ENCODE measurements around the gene LYRM1.
A peak's percentile ranks its signal among the peaks of the same experiment; 100 is the strongest.

LYRM1 gene

DNA sequence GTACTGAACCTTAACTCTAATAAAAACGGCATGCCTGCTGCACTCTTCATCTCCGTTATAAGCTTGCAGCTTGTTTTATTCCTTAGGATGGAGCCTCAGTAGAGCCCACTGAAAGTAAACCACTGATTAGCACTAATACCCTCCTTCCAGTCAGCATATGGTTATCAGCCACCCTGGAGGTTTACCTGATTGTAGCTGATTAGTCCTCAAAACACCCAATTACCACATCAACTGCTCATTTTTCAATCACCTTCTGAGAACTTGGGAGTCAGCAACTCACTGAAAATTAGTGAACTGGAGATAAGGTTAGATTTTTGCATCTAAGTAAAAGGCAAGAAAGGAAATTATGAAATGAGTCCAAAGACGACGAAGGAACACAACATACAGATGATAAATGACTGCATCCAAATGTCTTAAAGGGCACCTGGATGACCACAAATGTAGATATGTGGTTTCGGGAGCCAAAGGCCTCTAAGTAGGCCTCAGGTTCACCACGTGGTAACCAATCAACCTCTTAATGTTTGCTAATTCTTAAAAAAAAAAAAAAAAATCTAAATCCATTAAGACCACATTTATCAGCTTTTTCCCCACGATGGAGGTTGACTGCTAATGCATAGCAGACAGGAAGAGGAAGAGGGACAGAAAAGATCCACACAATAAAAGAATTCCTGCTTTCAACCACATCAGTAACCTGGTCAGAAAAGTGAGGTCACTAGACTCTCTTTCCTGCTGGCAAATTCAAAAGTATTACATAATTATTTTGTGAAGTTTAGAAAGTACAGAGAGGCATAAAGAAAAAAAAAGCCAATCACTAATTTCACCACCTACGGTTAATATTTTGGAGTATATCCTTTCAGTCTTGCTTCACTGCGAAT lies 28.4 kb upstream of the LYRM1 start:
- DNase-seq (ENCODE audit: low read depth), result no peak

DNA sequence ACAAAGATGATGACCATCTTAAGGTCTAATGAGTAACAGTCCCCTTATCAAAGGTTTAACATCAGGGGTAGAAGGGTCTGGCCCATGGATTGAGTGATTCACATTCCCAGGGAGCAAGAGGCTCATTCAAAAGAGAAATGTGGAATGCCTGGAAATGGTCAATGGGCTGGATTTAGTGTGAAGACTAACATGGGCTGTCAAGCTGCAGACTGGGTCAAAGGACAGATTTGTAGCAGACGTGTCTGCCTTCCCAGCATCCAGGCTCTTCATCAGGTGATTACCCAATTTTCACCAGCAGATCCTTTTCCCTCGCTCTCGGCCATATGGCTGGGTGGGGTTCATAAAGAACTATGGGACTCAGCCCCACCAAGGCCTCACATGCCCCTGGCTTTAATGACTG lies 27.2 kb upstream of the LYRM1 start:
- no peak for DNase-seq (ENCODE audit: low read depth)

- no peak for DNase-seq (ENCODE audit: low read depth)
Measured at GRCh38 chr16:20874088-20874581, 26.4 kb upstream of the LYRM1 start.

- DNase-seq (ENCODE audit: low read depth), result no peak
Measured at GRCh38 chr16:20875355-20875650, 25.3 kb upstream of the LYRM1 start.

DNA sequence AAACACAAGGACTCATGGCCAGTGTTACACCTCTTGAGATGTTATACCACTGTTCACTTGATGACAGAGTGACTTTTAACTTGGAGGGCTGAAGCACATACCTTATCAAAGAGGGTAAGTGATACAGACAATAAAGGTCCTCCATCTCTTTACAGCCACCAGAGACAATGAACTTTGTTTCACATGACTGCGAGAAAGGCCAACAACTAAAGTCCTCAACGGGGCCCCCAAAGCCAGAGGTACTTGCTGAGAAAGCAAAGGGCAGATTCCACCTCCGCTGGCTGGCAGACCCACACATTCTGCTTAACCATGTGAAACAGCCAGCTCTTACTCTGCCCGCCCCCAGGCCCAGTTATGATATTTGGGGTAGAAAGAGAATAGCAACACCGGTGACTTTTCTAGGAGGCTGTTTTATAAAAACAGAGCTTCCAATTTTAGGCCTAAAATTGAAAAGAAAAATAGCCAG lies 21.9 kb upstream of the LYRM1 start:
- DNase-seq (ENCODE audit: low read depth), result no peak

GRCh38 chr16:20879175-20880040 lies 21.2 kb upstream of the LYRM1 start:
- no peak for DNase-seq (ENCODE audit: low read depth)

DNA sequence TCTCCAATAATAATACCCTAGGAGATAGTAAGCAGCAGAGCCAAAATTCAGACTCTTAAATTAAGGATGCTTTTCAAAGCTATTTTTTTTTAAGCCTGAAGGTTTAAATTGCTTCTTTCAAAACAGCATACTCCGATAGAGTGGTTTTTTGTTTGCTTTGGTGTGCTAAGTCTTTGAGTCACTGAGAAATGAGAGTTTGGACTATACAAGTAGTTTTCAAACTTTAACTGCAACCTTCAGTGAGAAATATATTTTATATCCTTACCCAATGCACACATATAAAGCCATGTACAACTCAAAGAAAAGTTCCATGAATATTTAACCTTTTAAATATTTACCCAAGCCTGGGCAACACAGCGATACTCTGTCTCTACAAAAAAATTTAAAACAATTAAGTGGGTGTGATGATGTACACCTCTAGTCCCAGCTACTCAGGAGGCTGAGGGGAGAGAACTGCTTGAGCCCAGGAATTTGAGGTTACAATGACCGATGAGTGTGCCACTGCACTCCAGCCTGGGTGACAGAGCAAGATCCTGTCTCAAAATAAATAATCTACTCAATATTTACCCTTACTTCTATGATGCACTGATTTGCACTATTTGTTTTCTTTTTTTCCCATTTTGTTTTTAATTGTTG lies 19.6 kb upstream of the LYRM1 start:
- DNase-seq (ENCODE audit: low read depth), result no peak

- no peak for DNase-seq (ENCODE audit: low read depth)
Measured at GRCh38 chr16:20881503-20881878, 19.1 kb upstream of the LYRM1 start.

- no peak for DNase-seq (ENCODE audit: low read depth)
Measured at GRCh38 chr16:20883554-20884239, 16.9 kb upstream of the LYRM1 start.

GRCh38 chr16:20884240-20884556 lies 16.4 kb upstream of the LYRM1 start:
- peak; percentile 64 for DNase-seq (ENCODE audit: low read depth)

- no peak for DNase-seq (ENCODE audit: low read depth)
Measured at GRCh38 chr16:20886320-20886719, 14.3 kb upstream of the LYRM1 start.

GRCh38 chr16:20887207-20887606 lies 13.4 kb upstream of the LYRM1 start:
- no peak for DNase-seq (ENCODE audit: low read depth)

DNA sequence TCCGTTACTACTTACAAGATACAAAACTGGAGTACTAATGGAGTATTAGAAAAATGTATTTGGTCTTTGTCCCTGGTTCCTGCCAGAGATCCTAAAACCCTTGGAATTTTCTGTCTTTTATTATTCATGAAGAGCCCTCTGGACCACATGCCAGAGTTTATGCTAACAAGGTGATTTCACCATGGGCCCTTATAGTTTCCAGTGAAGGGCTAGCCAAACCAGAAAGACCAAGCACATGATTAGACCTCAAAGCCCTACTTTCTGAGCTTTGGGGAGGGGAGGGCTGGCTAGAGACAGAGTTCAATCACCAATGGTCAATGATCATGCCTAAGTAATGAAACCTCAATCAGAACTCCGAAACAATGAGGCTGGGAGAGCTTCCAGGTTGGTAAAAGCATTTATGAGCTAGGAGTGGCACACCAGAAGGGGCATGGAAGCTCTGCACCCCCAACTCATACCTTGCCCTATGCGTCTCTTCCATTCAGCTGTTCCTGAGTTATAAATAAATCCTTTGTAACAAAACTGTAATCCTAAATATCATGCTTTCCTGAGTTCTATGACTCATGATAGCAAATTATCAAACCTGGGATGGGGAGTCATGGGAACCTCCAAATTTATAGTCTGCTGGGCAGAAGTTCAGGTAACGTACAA lies 10.8 kb upstream of the LYRM1 start:
- no peak for DNase-seq (ENCODE audit: low read depth)

DNA sequence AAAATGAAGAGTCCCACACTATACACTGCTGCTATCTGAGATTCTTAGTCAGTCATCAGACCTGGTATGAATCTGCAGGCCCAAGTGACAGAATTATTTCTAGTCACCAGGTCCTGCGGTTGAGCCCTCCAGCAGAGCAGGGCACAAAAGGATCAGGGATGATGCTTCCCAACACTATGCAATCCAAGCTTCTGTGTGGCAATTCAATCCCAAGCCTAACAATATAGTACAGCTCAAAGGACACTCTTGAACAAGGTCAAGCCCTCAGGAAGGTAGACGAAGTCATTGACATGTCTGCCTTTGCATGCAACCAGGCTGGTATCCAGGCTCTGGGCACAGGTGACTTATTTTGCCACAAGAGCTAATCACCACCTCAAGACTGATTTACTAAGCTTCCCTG lies 6.2 kb upstream of the LYRM1 start:
- DNase-seq (ENCODE audit: low read depth), result no peak

DNA sequence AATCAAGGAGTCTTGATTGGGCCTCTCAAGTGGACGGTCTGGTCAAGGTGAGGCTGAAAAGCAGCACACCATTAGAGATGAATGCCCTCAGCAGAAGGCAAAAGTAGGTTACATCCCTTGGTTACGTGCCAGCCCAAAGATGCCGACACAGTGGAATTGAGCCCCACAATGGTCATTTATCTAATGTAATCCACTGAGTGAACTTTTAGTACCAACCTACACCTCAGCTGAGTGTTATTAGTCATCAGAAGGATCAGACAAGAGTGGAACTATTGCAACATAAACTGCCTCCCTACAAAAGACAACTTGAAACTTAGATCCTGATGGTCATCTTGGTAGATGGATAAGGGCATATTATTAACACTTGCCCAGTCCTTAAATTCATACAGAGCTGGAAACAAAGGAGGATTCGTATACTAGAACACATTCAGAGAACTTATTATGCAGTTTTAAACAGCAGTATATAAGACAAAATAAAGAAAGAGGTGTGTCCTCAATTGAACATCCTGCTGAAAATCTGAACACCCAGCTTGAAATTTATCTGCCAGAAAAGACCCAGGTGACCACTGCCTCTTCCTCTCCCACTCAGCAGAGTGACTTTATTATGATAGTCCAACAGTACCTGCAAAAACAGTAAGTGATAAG lies 3.2 kb upstream of the LYRM1 start:
- no peak for DNase-seq (ENCODE audit: low read depth)

GRCh38 chr16:20897922-20898321 lies 2.6 kb upstream of the LYRM1 start:
- DNase-seq (ENCODE audit: low read depth), result no peak

- no peak for DNase-seq (ENCODE audit: low read depth)
Measured at GRCh38 chr16:20899071-20899470, 1.5 kb upstream of the LYRM1 start.

DNA sequence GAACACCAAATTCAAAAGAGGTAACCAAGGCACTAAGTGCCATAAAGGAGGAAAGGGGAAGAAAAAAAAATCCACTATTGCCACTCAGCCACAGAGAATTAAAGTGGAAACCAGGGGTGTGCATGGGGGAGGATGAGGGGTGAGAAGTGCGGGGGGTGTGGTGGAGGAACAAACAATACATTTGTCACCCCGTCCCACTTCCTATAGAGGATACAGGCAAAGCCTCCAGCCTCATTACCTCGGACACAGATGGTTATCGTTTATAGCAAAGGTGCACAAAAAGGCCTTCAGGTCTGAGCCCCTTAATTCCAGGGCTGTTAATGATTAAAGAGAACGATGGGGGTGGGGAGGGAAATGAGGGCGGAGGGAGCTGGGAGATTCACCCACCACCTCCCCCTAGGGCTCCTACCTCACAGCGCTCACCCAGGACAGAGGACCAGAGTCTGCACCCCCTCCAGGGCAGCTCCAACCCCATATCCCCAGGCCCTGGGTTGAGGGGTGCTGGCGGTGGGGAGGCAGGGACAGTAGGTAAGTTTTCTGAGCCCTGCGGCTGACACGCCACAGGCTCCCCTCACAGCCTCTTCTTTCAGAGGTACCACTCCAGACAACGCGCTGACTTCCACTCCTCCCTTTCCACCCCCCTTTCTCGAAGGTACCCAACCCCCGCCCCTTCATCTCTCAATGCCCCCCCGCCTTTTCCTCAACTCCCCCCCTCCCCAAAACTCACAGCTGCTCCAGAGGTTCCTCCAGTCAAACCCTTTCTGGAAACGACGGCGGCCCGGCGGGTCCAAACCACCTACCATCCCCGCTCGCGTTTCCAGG lies 883 bp upstream of the LYRM1 start:
- no peak for DNase-seq (ENCODE audit: low read depth)

DNA sequence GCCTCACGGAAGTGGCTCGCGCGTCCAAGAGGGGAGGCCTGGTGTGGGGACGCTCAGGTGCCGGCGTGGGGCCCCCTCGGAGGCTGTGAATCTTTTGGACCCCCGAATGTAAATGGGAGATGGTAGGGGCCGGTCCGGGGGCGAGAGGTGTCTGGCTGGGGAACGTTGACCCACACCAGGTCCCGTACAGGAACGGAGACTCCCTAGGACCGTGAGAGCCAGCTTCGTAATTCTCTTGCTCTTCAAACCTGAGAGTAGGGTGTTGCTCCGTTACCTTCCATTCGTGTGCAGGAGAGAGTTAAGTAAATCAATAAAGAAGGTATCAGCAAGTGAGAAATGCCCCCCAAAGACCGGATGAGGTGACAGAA lies 481 bp downstream of the LYRM1 start:
- no peak for DNase-seq (ENCODE audit: low read depth)

- DNase-seq (ENCODE audit: low read depth), result no peak
Measured at GRCh38 chr16:20901436-20902112, 1.0 kb downstream of the LYRM1 start.
